Choroid plexus epithelial cell (primary cell): Measurements from ENCODE around the gene SYNE3.

Source experiments
- DNase-seq: peaks from one replicate; pipeline ENCODE4 v3.0.0-alpha.2; 2010; ENCODE audit warnings: low read depth
- H3K4me3 ChIP-seq: 2 replicates; pipeline ENCODE4 v1.5.1; 2011; ENCODE audit warnings: low read depth, mild to moderate bottlenecking, control low read depth, low read length, moderate library complexity
- TF ChIP-seq, protein P1 (sequence below): conservative IDR thresholded peaks from 2 replicates; pipeline ENCODE4 v1.5.1; 2011; ENCODE audit warnings: low read depth, mild to moderate bottlenecking, control low read depth, inconsistent platforms, low read length, moderate library complexity

Gene SYNE3, protein sequence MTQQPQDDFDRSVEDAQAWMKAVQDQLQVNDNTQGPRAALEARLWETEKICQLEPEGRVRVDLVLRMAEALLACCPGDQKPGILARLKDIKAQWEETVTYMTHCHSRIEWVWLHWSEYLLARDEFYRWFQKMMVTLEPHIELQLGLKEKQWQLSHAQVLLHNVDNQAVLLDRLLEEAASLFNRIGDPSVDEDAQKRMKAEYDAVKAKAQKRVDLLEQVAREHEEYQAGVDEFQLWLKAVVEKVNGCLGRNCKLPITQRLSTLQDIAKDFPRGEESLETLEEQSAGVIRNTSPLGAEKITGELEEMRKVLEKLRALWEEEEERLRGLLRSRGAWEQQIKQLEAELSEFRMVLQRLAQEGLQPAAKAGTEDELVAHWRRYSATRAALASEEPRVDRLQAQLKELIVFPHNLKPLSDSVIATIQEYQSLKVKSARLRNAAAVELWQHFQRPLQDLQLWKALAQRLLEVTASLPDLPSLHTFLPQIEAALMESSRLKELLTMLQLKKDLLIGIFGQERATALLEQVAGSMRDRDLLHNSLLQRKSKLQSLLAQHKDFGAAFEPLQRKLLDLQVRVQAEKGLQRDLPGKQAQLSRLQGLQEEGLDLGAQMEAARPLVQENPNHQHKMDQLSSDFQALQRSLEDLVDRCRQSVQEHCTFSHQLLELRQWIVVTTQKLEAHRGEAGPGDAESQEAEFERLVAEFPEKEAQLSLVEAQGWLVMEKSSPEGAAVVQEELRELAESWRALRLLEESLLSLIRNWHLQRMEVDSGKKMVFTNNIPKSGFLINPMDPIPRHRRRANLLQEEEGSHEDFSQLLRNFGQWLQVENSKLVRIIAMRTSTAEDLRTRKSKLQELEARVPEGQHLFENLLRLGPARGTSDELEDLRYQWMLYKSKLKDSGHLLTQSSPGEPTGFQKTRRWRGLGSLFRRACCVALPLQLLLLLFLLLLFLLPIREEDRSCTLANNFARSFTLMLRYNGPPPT

DNA sequence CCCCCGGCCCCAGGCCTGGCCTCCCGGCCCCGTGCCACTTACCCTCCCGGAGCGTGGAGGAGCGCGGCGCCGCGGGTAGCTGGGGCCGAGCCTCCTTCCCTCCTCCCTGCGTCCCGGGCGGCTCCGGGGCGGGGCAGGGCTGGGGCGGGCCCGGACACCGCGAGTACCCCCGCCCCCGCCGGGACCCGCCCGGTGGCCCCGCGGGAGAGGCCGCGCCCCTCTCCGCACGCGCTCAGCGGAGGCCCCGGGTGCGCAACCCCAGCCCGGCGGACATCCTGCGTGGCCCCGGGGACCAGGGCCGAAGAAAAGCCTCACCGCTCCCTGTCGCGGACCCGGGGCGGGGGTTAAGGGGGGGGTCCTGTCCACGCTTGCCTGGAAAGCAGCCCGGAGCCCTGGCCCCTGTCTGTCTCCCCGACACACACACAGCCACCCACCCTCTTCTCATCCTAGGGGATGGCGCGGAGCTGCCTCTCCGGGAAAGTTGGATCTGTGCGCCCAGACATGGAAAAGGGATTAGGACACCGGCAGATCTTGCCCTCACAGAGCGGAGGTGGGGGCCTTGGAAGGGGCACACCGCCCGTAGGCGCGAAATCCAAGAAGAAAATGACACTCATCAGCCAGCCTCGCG lies at the start of gene SYNE3:
Gene SYNE3 (minus strand): TSS at position 97 of the 628 bp plus-strand sequence. CDS start 40,829 bp downstream, outside the sequence.
- H3K4me3 ChIP-seq: peak within 1 kb of the TSS; percentile 64
- no peak for DNase-seq
- TF ChIP-seq, protein P1, sequence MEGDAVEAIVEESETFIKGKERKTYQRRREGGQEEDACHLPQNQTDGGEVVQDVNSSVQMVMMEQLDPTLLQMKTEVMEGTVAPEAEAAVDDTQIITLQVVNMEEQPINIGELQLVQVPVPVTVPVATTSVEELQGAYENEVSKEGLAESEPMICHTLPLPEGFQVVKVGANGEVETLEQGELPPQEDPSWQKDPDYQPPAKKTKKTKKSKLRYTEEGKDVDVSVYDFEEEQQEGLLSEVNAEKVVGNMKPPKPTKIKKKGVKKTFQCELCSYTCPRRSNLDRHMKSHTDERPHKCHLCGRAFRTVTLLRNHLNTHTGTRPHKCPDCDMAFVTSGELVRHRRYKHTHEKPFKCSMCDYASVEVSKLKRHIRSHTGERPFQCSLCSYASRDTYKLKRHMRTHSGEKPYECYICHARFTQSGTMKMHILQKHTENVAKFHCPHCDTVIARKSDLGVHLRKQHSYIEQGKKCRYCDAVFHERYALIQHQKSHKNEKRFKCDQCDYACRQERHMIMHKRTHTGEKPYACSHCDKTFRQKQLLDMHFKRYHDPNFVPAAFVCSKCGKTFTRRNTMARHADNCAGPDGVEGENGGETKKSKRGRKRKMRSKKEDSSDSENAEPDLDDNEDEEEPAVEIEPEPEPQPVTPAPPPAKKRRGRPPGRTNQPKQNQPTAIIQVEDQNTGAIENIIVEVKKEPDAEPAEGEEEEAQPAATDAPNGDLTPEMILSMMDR: no peak

DNA sequence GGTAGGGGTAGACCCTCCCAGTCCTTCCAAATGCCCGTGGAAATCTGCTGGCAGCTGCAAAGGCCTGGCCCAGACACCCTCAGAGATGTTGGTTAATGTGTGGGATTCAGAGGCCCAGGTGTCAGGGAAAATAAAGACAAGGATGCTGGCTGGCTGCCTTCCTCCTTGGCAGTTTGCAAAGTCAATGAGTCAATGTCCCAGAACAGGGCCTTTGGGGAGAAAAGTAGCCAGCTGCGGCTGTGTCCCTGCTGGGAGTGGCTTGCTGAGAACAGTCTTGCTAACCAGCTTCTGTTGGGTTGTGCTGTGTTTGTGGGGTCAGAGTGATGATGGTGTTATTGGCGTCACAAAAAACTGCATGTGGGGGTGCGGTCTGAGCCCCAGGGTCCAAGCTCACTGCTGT lies 47.6 kb upstream of the SYNE3 start:
- no peak overlapping the region for H3K4me3 ChIP-seq
- DNase-seq: no peak
- TF ChIP-seq, protein P1: no peak

DNA sequence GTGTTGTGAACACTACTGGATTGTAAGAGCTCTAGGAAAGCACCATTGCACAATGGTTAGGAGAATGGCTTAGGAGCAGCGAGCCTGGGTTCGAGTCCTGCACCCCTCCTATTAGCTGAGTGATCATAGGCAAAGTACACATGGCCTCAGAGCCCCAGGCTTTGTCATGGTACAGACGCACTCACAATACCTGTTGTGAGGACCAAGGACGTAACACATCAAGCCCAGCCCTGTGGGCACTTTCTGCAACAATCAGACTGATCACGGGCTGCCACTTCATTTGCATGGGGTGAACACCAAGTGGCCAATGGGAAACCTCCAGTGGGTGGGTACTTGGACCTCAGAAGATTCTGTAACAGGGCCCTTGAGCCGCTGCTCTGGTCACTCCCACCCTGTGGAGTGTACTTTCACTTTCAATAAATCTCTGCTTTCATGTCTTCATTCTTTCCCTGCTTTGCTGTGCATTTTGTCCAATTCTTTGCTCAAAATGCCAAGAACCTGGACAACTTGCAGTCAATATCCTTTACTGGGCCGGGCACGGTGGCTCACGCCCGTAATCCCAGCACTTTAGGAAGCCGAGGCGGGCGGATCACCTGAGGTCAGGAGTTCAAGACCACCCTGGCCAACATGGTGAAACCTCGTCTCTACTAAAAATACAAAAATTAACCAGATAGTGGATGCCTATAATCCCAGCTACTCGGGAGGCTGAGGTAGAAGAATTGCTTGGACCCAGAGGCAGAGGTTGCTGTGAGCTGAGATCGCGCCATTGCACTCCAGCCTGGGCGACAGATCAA lies 46.6 kb upstream of the SYNE3 start:
- peak; percentile 69 for DNase-seq
- TF ChIP-seq, protein P1: no peak
- H3K4me3 ChIP-seq: peak overlapping the region; percentile 44

DNA sequence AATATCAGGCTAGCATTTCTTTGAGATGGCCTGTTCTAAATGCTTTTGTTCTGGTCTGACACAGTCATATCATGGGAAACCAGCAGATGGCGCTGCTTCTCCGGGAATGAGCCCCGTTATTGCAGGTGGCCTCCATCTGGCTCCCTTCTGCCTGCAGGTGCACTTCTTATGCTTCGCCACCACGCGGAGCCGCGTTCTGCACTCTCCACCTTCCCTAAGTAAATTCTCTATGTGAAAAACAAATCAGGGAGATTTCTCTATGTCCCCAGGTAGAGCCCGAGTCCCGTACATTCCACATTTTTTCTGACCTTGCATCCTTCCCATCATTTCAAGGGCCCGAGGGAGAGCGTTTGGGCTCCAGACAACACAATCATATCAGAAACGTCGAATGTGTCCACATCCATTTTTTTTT lies 44.6 kb upstream of the SYNE3 start:
- DNase-seq: peak; percentile 95
- TF ChIP-seq, protein P1: peak; percentile 96
- no peak overlapping the region for H3K4me3 ChIP-seq

DNA sequence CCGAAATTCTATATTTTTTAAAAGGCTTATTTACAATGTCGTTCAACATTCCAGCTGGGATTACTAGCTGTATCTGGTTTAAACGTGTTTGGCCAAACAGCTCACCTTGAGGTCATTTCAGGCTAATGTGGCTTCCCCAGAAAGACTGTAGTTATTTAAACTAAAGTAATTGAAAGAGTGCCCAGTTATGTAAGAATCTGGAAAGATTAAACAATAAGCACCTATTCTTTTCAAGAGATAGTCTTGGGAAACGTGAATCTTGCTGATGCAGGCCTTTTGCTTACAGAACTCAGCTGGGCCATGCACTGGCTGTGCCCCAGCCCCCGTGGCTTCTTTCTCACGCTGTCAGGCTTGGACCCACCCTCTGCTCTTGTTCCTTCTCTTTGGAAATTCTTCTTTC lies 42.8 kb upstream of the SYNE3 start:
- H3K4me3 ChIP-seq: no peak overlapping the region
- TF ChIP-seq, protein P1: no peak
- no peak for DNase-seq

DNA sequence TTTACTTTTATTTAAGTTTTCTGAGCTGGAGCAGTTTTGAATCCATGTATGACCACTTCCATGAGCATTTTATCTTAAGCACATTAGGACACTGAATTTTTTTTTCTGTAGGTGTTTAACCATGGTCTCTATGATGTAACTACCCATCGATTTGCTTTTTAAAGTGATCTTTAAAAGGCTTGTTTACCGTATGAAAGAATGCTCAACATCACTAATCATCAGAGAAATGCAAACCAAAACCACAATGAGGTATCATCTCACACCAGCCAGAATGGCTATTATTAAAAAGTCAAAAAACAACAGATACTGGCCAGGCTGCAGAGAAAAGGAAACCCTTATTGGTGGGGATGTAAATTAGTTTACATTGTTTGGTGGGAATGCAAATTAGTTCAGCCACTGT lies 41.4 kb upstream of the SYNE3 start:
- DNase-seq: no peak
- TF ChIP-seq, protein P1: no peak
- no peak overlapping the region for H3K4me3 ChIP-seq
